K562 (cell line): ENCODE data around the gene ST3GAL3. TPM values are rescaled to one million over a fixed set of nuclear protein-coding genes. Genes with fewer than 3 reads are reported as not detected.
A peak's percentile ranks its signal among the peaks of the same experiment; 100 is the strongest.

Source experiments
- ARNT ChIP-seq, 2 experiments: fragments of 450-650 bp; IDR thresholded peaks; 2 replicates each; pipeline ENCODE4 v1.6.1; 2016; ENCODE audit warnings: mild to moderate bottlenecking in 1 of 2
- CEBPG ChIP-seq, 3 experiments: fragments of 200-800 bp in 1 of 3; sonication (Bioruptor generic) in 1 of 3; sonication (generic) in 1 of 3; formaldehyde crosslinking in 1 of 3; IDR thresholded peaks in 2 of 3; conservative IDR thresholded peaks in 1 of 3; 2 replicates each; pipeline versions ENCODE4 v1.6.1 to v1.8.0; 2016 to 2022; ENCODE audit warnings: missing compliant biosample characterization in 2 of 3, missing genetic modification characterization in 2 of 3, mild to moderate bottlenecking in 1 of 3, missing genetic modification reagents in 1 of 3
- CHD1 ChIP-seq: fragments of 200-600 bp; sonication (generic); IDR thresholded peaks from one replicate; pipeline ENCODE4 v1.6.1; 2012; ENCODE audit warnings: mild to moderate bottlenecking, moderate library complexity, low read length, inconsistent platforms
- DMBX1 ChIP-seq: fragments of 250-450 bp; sonication (Bioruptor Pico); IDR thresholded peaks from 2 replicates; pipeline ENCODE4 v1.8.0; 2022; ENCODE audit warnings: inconsistent platforms, mild to moderate bottlenecking, moderate library complexity, borderline replicate concordance
- FOXA3 ChIP-seq, 2 experiments: fragments of 450-650 bp in 1 of 2; sonication (generic) in 1 of 2; formaldehyde crosslinking; IDR thresholded peaks in 1 of 2; conservative IDR thresholded peaks in 1 of 2; 2 replicates each; pipeline versions ENCODE4 v1.4.0 to v1.8.0; 2020 to 2022; ENCODE audit warnings: mild to moderate bottlenecking in 2 of 2, missing genetic modification reagents in 1 of 2
- HMGXB4 ChIP-seq: sonication (generic); formaldehyde crosslinking; IDR thresholded peaks from 2 replicates; pipeline ENCODE4 v1.8.1; 2023; ENCODE audit warnings: mild to moderate bottlenecking, missing genetic modification reagents
- ZBTB33 ChIP-seq: sonication (generic); formaldehyde crosslinking; IDR thresholded peaks from 2 replicates; pipeline ENCODE4 v1.8.1; 2023; ENCODE audit warnings: mild to moderate bottlenecking, missing genetic modification reagents
- ZNF655 ChIP-seq: fragments of 250-450 bp; sonication (Bioruptor Pico); IDR thresholded peaks from 2 replicates; pipeline ENCODE4 v1.5.0; 2021
- ZNF76 ChIP-seq: fragments of 250-450 bp; sonication (Bioruptor Pico); IDR thresholded peaks from 2 replicates; pipeline ENCODE4 v1.4.0; 2020; ENCODE audit warnings: mild to moderate bottlenecking, moderate library complexity, borderline replicate concordance
- polyA plus RNA-seq, 8 experiments: library from polyadenylated mRNA; depleted of rRNA in 4 of 8; stranded (reverse) in 5 of 8; unstranded in 3 of 8; fragments of >200 nt; fragmentation: Nextera tagmentation in 2 of 8; fragmentation: Illumina TruSeq in 1 of 8; extraction: Ambion mirVana in 2 of 8; extraction: Trizol in 1 of 8; gene quantifications; 2 replicates each; pipeline versions ENCODE4 v1.2.1 to v1.2.3, GENCODE V29; 2011 to 2014; ENCODE audit warnings: inconsistent platforms in 1 of 8, missing spikeins in 1 of 8
- total RNA-seq, 7 experiments: library from RNA; depleted of rRNA in 6 of 7; stranded (reverse); fragments of >200 nt in 6 of 7; fragmentation: Illumina TruSeq in 2 of 7; extraction: Trizol in 2 of 7; gene quantifications; 2 replicates each; pipeline versions ENCODE4 v1.2.1 to v1.2.3, GENCODE V29; 2011 to 2021; ENCODE audit warnings: low replicate concordance in 1 of 7
- TF ChIP-seq, protein P1 (sequence below): sonication (generic); formaldehyde crosslinking; IDR thresholded peaks from 2 replicates; pipeline ENCODE4 v1.4.0; 2020; ENCODE audit warnings: mild to moderate bottlenecking, missing genetic modification reagents
- TF ChIP-seq, protein P2 (sequence below): fragments of 250-450 bp; sonication (Bioruptor Pico); IDR thresholded peaks from 2 replicates; pipeline ENCODE4 v1.5.0; 2021; ENCODE audit warnings: mild to moderate bottlenecking, borderline replicate concordance
- TF ChIP-seq, protein P3 (sequence below): sonication (generic); formaldehyde crosslinking; IDR thresholded peaks from 2 replicates; pipeline ENCODE4 v1.9.0; 2022; ENCODE audit warnings: mild to moderate bottlenecking, missing genetic modification reagents

Gene ST3GAL3
- total and polyA plus RNA-seq, 9 of the 15 experiments (the other 6 are each of a cell fraction or from before 2014, with no cell fraction given) = 1.2 to 18.9 (median 11.0) TPM

DNA sequence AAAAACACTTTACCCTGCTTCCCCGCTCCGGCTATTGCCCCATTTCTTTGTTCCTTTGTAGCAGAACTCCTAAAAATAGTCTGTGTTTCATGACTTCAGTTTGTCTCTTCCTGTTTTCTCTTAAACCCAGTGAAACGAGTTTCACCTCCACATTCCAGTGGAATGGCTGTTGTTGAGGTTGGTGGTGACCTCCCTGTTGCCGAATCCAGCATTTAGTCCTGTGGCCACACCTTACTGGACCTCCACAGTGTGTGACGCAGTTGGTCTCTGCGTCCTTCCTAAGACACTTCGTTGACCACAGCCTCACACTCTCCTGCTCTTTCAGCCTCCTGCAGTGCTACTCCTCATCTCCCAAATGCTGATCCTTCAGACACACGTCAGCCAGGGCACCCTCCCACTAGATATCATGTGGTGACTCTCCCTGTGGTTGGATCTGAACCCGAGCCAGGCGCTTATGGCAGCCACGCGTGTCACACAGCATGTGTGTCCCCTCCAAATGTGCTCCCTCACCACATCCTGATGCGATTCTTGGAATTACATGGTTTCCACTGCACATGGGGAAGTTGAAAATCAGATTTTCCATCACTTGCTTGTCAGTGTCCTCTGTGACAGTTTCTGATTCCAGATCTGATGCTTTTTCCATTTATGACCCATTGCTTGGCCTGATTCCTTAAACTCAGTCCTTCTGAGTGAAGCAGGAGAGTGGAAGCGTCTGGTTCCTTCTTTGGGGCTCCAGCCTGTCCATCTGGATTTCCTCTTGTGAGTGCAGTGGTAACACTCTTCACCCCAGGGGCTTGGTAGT is 127.1 kb downstream of the ST3GAL3 start (continued):
- TF ChIP-seq ZBTB33 (CRISPR knock-in tag) (peak; percentile 52; the same call in 1 of the 2 replicates), DMBX1 (CRISPR knock-in tag) (0 out of 2 replicates have a peak, but pooled peaks have one; percentile 35), CHD1 (peak; percentile 8), HMGXB4 (CRISPR knock-in tag) (peak; percentile 17; the same call in 1 of the 2 replicates), CEBPG (CRISPR knock-in tag; IDR thresholded peaks at IDR 0.05) (peak; percentile 46; the same call in 1 of the 2 replicates), CEBPG (tag; conservative IDR thresholded peaks at IDR 0.05 in 1 of 2, IDR thresholded peaks at IDR 0.05 in 1 of 2) (no peak), ZNF655 (CRISPR knock-in tag) (0 out of 2 replicates have a peak, but pooled peaks have one; percentile 67), ZNF76 (0 out of 2 replicates have a peak, but pooled peaks have one; percentile 12), ARNT (IDR thresholded peaks at IDR 0.05) (no peak), FOXA3 (CRISPR knock-in tag; conservative IDR thresholded peaks at IDR 0.05 in 1 of 2, IDR thresholded peaks at IDR 0.05 in 1 of 2) (peak in 1 of 2 experiments; percentile 53; a peak in 1 of 4 replicates)
- TF ChIP-seq, protein P1, sequence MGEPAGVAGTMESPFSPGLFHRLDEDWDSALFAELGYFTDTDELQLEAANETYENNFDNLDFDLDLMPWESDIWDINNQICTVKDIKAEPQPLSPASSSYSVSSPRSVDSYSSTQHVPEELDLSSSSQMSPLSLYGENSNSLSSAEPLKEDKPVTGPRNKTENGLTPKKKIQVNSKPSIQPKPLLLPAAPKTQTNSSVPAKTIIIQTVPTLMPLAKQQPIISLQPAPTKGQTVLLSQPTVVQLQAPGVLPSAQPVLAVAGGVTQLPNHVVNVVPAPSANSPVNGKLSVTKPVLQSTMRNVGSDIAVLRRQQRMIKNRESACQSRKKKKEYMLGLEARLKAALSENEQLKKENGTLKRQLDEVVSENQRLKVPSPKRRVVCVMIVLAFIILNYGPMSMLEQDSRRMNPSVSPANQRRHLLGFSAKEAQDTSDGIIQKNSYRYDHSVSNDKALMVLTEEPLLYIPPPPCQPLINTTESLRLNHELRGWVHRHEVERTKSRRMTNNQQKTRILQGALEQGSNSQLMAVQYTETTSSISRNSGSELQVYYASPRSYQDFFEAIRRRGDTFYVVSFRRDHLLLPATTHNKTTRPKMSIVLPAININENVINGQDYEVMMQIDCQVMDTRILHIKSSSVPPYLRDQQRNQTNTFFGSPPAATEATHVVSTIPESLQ (CRISPR knock-in tag) = peak; percentile 91
- TF ChIP-seq, protein P2, sequence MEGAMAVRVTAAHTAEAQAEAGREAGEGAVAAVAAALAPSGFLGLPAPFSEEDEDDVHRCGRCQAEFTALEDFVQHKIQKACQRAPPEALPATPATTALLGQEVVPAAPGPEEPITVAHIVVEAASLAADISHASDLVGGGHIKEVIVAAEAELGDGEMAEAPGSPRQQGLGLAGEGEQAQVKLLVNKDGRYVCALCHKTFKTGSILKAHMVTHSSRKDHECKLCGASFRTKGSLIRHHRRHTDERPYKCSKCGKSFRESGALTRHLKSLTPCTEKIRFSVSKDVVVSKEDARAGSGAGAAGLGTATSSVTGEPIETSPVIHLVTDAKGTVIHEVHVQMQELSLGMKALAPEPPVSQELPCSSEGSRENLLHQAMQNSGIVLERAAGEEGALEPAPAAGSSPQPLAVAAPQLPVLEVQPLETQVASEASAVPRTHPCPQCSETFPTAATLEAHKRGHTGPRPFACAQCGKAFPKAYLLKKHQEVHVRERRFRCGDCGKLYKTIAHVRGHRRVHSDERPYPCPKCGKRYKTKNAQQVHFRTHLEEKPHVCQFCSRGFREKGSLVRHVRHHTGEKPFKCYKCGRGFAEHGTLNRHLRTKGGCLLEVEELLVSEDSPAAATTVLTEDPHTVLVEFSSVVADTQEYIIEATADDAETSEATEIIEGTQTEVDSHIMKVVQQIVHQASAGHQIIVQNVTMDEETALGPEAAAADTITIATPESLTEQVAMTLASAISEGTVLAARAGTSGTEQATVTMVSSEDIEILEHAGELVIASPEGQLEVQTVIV (CRISPR knock-in tag) = no peak
- TF ChIP-seq, protein P3, sequence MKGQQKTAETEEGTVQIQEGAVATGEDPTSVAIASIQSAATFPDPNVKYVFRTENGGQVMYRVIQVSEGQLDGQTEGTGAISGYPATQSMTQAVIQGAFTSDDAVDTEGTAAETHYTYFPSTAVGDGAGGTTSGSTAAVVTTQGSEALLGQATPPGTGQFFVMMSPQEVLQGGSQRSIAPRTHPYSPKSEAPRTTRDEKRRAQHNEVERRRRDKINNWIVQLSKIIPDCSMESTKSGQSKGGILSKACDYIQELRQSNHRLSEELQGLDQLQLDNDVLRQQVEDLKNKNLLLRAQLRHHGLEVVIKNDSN = peak; percentile 61
